Neural crest cell (in vitro differentiated cells): ENCODE results near the gene DCAF7. TPM values are rescaled to one million over a fixed set of nuclear protein-coding genes. Genes with fewer than 3 reads are reported as not detected.

Source experiments
- DNase-seq: peaks from one replicate; pipeline ENCODE4 v3.0.0; 2021; ENCODE audit warnings: low read depth, mixed read lengths, low spot score
- H3K27ac Mint-ChIP-seq: one replicate; pipeline ENCODE4 v1.8.0; 2021; ENCODE audit warnings: mild to moderate bottlenecking, mixed read lengths; ENCODE audit not compliant: unreplicated experiment
- H3K27me3 Mint-ChIP-seq: 2 replicates; pipeline ENCODE4 v1.8.0; 2021; ENCODE audit warnings: low read depth, mild to moderate bottlenecking, mixed read lengths
- H3K36me3 Mint-ChIP-seq: 2 replicates; pipeline ENCODE4 v1.8.0; 2021; ENCODE audit warnings: low read depth, mild to moderate bottlenecking, mixed read lengths
- H3K4me1 Mint-ChIP-seq: 2 replicates; pipeline ENCODE4 v1.8.0; 2021; ENCODE audit warnings: mixed read lengths
- H3K4me3 Mint-ChIP-seq: one replicate; pipeline ENCODE4 v1.8.0; 2021; ENCODE audit warnings: mild to moderate bottlenecking, mixed read lengths
- H3K9me3 Mint-ChIP-seq: 2 replicates; pipeline ENCODE4 v1.8.0; 2021; ENCODE audit warnings: mixed read lengths
- total RNA-seq: library from RNA; stranded (reverse); gene quantifications from 2 replicates; pipeline ENCODE4 v1.2.1, GENCODE V29; 2021
- TF ChIP-seq, protein P1 (sequence below): fragments of 200-600 bp; sonication (generic); conservative IDR thresholded peaks from 2 replicates; pipeline ENCODE4 v1.5.0; 2021; ENCODE audit warnings: antibody characterized with exemption, mild to moderate bottlenecking

The DCAF7 gene
- total RNA-seq, 1 donor from 2014 or later: 146 TPM

DNA sequence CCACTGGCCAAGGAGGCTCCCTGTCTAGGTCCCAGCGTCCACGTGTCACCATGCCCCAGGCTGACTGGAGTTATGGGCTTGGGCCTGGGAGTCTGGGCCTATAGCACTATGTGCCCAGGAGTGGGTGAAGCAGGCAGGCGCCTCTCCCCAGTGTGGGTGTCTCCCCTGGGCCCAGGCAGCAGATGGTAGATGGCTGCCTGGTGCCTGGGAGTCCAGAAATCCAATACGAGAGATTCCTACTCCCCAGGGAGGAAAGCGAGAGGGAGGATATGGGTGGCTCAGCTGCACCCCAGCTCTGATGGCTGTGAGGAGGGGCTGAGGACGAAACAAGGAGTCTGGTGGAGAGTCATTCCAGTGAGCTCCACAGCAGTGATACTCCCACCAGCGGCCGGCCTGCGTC lies 22.1 kb upstream of the DCAF7 start:
- no peak overlapping the region for H3K27ac Mint-ChIP-seq
- DNase-seq: no peak

DNA sequence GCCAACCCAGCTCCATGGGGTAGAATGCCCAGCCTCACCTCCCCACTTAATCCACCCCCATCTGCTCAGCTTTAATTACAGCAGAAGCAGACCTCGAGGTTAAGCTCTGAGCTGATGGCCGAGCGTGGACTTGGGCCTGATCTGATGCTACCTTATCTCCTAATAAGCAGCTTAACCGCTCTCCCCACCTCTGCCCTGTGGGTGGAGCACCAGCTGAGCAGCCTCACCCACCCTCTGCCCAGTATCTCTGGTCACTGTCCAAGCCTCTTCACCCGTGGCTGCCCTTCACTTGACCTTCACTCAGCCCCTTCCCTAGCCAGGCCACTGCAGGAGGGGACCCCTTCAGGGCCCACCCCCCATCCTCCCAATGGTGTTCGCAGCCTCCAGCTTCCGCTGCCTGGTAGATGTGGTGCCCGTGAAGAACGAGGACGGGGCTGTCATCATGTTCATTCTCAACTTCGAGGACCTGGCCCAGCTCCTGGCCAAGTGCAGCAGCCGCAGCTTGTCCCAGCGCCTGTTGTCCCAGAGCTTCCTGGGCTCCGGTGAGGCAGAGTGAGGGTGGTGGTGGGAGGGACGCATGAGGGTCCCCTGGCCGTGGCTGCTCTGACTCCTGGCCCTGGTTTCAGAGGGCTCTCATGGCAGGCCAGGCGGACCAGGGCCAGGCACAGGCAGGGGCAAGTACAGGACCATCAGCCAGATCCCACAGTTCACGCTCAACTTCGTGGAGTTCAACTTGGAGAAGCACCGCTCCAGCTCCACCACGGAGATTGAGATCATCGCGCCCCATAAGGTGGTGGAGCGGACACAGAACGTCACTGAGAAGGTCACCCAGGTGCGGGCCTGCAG lies 20.3 kb upstream of the DCAF7 start:
- Mint-ChIP-seq H3K27ac (no peak overlapping the region), H3K4me3 (no peak overlapping the region), H3K36me3 (no peaks in the 10 kb centered on the region), H3K9me3 (no peaks in the 10 kb centered on the region), H3K4me1 (no peaks in the 10 kb centered on the region), H3K27me3 (peaks cover 30% of the 10 kb centered on the region)
- TF ChIP-seq, protein P1, sequence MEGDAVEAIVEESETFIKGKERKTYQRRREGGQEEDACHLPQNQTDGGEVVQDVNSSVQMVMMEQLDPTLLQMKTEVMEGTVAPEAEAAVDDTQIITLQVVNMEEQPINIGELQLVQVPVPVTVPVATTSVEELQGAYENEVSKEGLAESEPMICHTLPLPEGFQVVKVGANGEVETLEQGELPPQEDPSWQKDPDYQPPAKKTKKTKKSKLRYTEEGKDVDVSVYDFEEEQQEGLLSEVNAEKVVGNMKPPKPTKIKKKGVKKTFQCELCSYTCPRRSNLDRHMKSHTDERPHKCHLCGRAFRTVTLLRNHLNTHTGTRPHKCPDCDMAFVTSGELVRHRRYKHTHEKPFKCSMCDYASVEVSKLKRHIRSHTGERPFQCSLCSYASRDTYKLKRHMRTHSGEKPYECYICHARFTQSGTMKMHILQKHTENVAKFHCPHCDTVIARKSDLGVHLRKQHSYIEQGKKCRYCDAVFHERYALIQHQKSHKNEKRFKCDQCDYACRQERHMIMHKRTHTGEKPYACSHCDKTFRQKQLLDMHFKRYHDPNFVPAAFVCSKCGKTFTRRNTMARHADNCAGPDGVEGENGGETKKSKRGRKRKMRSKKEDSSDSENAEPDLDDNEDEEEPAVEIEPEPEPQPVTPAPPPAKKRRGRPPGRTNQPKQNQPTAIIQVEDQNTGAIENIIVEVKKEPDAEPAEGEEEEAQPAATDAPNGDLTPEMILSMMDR: no peak
- no peak for DNase-seq

More for the DNA sequence above, 22.1 kb upstream of the DCAF7 start:
- H3K9me3 Mint-ChIP-seq: no peaks in the 10 kb centered on the region
- no peaks in the 10 kb centered on the region for H3K36me3 Mint-ChIP-seq
- TF ChIP-seq, protein P1: no peak
- no peak overlapping the region for H3K4me3 Mint-ChIP-seq
- H3K27me3 Mint-ChIP-seq: peaks cover 46% of the 10 kb centered on the region
- peaks cover 6% of the 10 kb centered on the region for H3K4me1 Mint-ChIP-seq

- peaks cover 24% of the 10 kb centered on the region for H3K27me3 Mint-ChIP-seq
- H3K9me3 Mint-ChIP-seq: no peaks in the 10 kb centered on the region
- H3K36me3 Mint-ChIP-seq: no peaks in the 10 kb centered on the region
- no peak overlapping the region for H3K4me3 Mint-ChIP-seq
- H3K27ac Mint-ChIP-seq: peak overlapping the region; percentile 75
- no peak for DNase-seq
- TF ChIP-seq, protein P1: no peak
- no peaks in the 10 kb centered on the region for H3K4me1 Mint-ChIP-seq
These were observed 19.7 kb upstream of the DCAF7 start for GRCh38 chr17:63530557-63531021.

DNA sequence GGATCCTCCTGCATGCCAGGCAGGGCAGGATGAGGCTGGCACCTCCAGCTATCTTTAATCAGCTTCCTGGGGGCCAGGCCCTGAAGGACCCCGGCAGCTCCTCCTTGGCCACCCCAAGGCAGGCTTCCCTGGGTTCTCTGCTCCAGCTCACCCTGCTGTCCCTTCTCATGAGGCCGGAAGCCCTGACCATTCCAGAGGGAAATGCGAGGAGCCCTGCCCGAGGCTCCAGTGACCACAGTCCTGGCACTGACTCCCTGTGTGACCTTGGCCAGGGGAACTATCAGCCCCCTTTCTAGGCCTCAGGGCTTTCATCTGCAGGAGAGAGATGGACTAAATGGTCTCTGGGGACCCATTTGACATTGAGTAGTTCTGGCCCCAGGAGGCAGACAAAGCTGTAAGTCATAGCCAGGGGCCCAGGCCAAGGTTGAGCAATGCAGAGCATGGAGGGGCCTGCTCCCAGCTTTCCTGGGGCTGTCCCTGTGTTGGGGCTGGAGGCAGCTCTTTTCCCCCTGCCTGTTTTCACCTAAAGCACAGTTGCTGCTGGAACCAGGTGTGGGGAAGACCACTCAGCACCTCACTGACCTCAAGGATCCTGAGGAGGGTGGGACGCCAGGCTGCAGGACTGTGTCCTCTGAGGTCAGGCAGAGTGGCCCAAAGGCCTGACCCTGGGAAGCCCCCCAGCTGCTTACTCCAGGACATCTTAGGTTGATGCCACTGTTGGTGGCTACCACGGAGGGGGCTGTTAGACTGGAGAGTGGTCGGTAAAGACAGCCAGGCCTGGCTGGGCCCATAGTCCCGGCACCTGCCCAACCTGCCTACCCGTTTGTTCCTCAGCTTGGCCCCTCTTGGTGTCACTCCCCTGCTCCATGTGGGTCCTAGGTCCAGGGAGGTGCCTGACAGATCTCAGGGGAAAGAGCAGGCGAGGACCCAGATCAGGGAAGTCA lies 19.0 kb upstream of the DCAF7 start:
- Mint-ChIP-seq H3K9me3 (no peaks in the 10 kb centered on the region), H3K36me3 (no peaks in the 10 kb centered on the region), H3K27ac (no peak overlapping the region), H3K27me3 (peaks cover 17% of the 10 kb centered on the region), H3K4me1 (no peaks in the 10 kb centered on the region), H3K4me3 (no peak overlapping the region)
- no peak for DNase-seq
- TF ChIP-seq, protein P1: no peak

DNA sequence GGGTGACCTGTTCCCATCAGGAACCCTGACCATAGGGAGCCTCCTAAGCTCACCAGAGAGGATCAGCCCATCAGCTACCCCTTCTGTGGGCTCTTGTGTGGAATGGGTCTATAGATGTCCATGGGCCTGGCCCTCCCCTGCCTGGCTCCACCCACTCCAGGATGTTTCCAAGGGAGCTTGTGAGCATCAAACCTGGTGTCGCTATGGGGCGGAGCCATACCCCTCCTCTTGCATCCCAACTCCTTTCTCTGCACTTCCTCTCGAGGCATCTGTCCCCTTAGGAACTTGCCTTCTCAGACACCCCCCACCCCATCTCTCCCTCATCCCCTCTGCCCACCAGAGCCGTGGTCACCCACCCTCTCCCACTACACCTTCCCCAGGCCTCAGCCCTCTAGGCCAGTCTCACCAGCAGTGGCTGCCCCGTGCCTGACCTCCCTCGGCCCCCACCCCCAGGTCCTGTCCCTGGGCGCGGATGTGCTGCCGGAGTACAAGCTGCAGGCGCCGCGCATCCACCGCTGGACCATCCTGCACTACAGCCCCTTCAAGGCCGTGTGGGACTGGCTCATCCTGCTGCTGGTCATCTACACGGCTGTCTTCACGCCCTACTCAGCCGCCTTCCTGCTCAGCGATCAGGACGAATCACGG lies 16.7 kb upstream of the DCAF7 start:
- Mint-ChIP-seq H3K36me3 (no peaks in the 10 kb centered on the region), H3K4me1 (no peaks in the 10 kb centered on the region), H3K27ac (no peak overlapping the region), H3K9me3 (no peaks in the 10 kb centered on the region), H3K4me3 (no peak overlapping the region), H3K27me3 (peaks cover 2% of the 10 kb centered on the region)
- DNase-seq: no peak
- TF ChIP-seq, protein P1: no peak
